Glutamatergic neuron (in vitro differentiated cells): Measurements from ENCODE around the gene HMX1. TPM values are rescaled to one million over a fixed set of nuclear protein-coding genes. Genes with fewer than 3 reads are reported as not detected.

ENCODE experiments used
- DNase-seq: peaks from one replicate; pipeline ENCODE4 v3.0.0; 2022
- H3K27ac Mint-ChIP-seq: one replicate; pipeline ENCODE4 v1.8.0; 2020; ENCODE audit warnings: mild to moderate bottlenecking, mixed read lengths, inconsistent platforms; ENCODE audit not compliant: unreplicated experiment
- H3K27me3 Mint-ChIP-seq: one replicate; pipeline ENCODE4 v1.8.0; 2020; ENCODE audit warnings: mild to moderate bottlenecking, moderate library complexity, mixed read lengths, inconsistent platforms; ENCODE audit not compliant: unreplicated experiment
- H3K36me3 Mint-ChIP-seq: one replicate; pipeline ENCODE4 v1.8.0; 2020; ENCODE audit warnings: mild to moderate bottlenecking, mixed read lengths, inconsistent platforms; ENCODE audit not compliant: unreplicated experiment
- H3K4me1 Mint-ChIP-seq: one replicate; pipeline ENCODE4 v1.8.0; 2020; ENCODE audit warnings: mild to moderate bottlenecking, low read depth, mixed read lengths, inconsistent platforms; ENCODE audit not compliant: unreplicated experiment
- H3K4me3 Mint-ChIP-seq: one replicate; pipeline ENCODE4 v1.8.0; 2020; ENCODE audit warnings: mild to moderate bottlenecking, mixed read lengths, inconsistent platforms; ENCODE audit not compliant: unreplicated experiment
- H3K9me3 Mint-ChIP-seq: one replicate; pipeline ENCODE4 v1.8.0; 2020; ENCODE audit warnings: mild to moderate bottlenecking, moderate library complexity, mixed read lengths, inconsistent platforms; ENCODE audit not compliant: unreplicated experiment
- total RNA-seq: library from RNA; stranded (reverse); fragmentation: NEBNext Ultra II Directional; extraction: Animal tissue kit (Norgen Biotek cat#: 25700); gene quantifications from one replicate; pipeline ENCODE4 v1.2.1, GENCODE V29; 2021; ENCODE audit not compliant: unreplicated experiment
- TF ChIP-seq, protein P1 (sequence below): fragments of 200-600 bp; sonication (generic); IDR thresholded peaks from one replicate; pipeline ENCODE4 v1.5.0; 2021; ENCODE audit not compliant: partially characterized antibody, unreplicated experiment

The HMX1 gene
- total RNA-seq, 1 donor from 2014 or later: 1.7 TPM

DNA sequence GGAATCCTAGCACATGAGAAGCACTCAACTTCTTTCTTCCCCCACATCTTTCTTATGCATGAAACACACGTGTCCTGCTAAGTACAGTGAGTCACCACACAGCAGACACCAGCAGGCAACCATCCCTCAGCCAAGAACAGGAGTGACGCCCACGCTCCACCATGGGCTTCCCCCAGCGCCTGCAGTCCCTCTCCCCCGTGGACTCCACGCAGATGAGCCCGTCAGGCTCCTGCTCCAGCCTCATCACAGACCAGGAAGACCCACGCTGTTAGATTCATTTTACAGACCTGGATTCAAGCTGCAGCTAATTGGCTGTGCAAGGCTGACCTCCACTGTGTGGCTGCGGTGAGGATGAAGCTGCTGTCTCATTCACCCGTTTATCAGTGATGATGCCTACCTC is 16.7 kb downstream of the HMX1 start:
- peaks cover 33% of the 10 kb centered on the region for H3K27me3 Mint-ChIP-seq
- TF ChIP-seq, protein P1, sequence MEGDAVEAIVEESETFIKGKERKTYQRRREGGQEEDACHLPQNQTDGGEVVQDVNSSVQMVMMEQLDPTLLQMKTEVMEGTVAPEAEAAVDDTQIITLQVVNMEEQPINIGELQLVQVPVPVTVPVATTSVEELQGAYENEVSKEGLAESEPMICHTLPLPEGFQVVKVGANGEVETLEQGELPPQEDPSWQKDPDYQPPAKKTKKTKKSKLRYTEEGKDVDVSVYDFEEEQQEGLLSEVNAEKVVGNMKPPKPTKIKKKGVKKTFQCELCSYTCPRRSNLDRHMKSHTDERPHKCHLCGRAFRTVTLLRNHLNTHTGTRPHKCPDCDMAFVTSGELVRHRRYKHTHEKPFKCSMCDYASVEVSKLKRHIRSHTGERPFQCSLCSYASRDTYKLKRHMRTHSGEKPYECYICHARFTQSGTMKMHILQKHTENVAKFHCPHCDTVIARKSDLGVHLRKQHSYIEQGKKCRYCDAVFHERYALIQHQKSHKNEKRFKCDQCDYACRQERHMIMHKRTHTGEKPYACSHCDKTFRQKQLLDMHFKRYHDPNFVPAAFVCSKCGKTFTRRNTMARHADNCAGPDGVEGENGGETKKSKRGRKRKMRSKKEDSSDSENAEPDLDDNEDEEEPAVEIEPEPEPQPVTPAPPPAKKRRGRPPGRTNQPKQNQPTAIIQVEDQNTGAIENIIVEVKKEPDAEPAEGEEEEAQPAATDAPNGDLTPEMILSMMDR: no peak
- peaks cover 3% of the 10 kb centered on the region for H3K9me3 Mint-ChIP-seq
- peaks cover 18% of the 10 kb centered on the region for H3K4me1 Mint-ChIP-seq
- H3K27ac Mint-ChIP-seq: no peak overlapping the region
- DNase-seq: no peak
- H3K36me3 Mint-ChIP-seq: peaks cover 5% of the 10 kb centered on the region
- H3K4me3 Mint-ChIP-seq: peak overlapping the region; percentile 21

DNA sequence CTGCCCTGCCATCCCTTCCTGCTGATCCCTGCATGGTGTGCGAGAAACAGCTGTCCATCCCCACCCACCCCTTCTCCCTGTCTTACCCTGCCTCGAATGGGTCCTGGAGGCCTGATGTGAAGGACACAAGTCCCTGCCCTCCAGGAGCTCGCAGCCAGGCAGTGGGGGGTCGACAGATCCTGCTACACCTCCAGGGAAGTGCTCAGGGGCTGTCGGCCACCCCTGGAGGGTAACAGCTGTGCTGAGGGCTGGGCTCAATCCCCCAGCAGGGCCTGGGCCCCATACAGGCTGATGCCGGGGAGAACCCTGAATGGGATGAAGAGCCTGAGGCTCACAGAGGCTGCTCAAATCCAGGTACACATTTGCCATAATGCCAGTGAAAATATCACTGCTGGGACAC is 17.6 kb downstream of the HMX1 start:
- Mint-ChIP-seq H3K27me3 (peaks cover 30% of the 10 kb centered on the region), H3K27ac (no peak overlapping the region), H3K36me3 (peaks cover 5% of the 10 kb centered on the region), H3K4me1 (peaks cover 18% of the 10 kb centered on the region), H3K9me3 (peaks cover 3% of the 10 kb centered on the region), H3K4me3 (no peak overlapping the region)
- TF ChIP-seq, protein P1: no peak
- no peak for DNase-seq

DNA sequence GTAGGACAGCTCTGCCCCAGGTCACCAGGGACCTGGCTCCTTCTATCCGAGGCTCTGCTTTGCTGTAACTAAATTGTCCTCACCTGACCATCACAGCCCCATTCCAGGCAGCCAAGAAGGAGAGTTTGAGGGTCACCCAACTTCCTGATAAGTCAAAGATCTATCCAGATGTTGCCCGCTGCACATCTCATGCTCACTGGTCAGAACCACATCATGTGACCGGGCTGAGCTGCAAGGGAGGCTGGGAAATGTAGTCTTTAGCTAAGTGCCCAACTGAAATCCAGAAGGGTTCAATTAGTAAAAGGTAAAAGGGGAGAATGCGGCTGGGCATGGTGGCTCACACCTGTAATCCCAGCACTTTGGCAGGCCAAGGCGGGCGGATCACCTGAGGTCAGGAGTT is 18.4 kb downstream of the HMX1 start:
- peaks cover 5% of the 10 kb centered on the region for H3K36me3 Mint-ChIP-seq
- TF ChIP-seq, protein P1: no peak
- H3K4me3 Mint-ChIP-seq: no peak overlapping the region
- H3K27ac Mint-ChIP-seq: no peak overlapping the region
- H3K4me1 Mint-ChIP-seq: peaks cover 18% of the 10 kb centered on the region
- peak; percentile 11 for DNase-seq
- H3K27me3 Mint-ChIP-seq: peaks cover 31% of the 10 kb centered on the region
- H3K9me3 Mint-ChIP-seq: peaks cover 3% of the 10 kb centered on the region

DNA sequence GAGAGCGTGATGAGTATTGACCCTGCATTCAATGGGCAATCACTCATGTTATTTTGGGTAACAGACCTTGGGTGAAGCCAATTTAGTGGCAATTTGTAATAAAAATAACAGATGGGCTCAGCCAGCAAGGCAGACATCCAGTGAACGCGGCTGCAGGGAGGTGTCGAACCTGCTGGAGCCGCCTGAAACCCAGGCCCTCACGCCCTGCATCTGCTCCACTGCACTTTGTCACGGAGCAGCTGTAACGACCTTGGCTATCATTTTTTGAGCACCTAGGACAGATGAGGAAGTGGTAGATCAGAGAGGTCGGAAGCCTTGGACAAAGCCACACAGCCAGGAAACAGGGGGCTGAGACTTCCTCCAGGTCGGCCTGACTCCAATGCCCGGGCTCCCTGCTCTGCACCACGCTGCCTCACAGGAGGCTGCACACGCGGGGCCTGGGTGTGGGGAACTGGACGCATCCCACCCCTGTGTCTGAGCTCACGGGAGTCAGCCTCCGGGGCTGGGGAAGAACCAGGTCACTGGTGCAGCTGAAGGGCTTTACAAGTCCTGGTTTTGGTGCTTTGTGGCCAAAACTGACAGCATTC is 19.4 kb downstream of the HMX1 start:
- DNase-seq: peak; percentile 15
- Mint-ChIP-seq H3K4me3 (no peak overlapping the region), H3K9me3 (peaks cover 3% of the 10 kb centered on the region), H3K27me3 (peaks cover 29% of the 10 kb centered on the region), H3K27ac (no peak overlapping the region), H3K36me3 (peaks cover 5% of the 10 kb centered on the region), H3K4me1 (peaks cover 18% of the 10 kb centered on the region)
- TF ChIP-seq, protein P1: no peak

DNA sequence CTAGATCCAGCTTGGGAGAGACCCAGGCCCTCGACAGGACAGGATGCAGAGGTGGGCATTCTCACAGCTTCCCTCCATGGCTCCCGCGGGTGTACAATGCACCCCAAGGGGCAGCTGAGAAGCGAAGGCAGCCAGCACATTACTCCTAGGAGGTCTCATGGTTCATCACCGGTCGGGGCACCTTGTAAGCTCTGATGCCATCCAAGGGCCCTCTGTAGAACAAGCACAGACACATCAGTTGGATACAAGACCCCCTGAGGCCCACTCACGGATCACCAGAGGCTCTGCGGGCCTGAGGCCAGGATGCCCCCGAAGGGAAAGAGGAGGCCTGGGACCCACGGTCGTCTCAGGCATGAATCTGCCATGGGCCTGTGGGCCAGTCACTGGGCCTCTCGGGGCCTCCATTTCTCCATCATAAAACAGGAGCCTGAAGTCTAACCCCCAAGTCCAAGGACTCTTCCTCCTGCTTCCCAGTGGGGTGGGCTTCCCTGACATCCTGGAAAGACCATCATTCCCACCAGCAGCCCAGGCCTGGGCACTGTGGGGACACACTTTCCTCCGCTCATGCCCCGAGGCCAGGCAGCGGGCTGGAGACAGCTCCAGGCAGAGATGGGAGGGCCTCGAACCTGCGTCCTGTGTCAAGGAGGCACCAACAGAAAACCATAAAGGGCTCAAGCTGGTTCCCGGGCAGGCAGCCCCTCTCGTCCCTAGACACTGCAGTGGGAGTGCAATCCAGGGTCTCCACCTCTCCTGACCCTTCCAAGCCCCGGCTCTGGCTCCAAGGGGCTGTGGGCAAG is 20.1 kb downstream of the HMX1 start:
- Mint-ChIP-seq H3K36me3 (peaks cover 5% of the 10 kb centered on the region), H3K27me3 (peaks cover 23% of the 10 kb centered on the region), H3K4me1 (peaks cover 18% of the 10 kb centered on the region), H3K4me3 (no peak overlapping the region), H3K9me3 (peaks cover 1% of the 10 kb centered on the region), H3K27ac (no peak overlapping the region)
- peak; percentile 15 for DNase-seq
- TF ChIP-seq, protein P1: no peak
